Right lobe of liver (tissue), 4 donors: ENCODE measurements around the gene UHRF2.

ENCODE experiments used
- CTCF ChIP-seq, 4 donors: fragments of 200-600 bp in 3 of 4; fragments of 450-650 bp in 1 of 4; IDR thresholded peaks; one replicate each; pipeline versions ENCODE4 v1.5.1 to v1.8.0; 2016 to 2022; ENCODE audit warnings: antibody characterized with exemption in 4 of 4, mild to moderate bottlenecking in 2 of 4
- POLR2A ChIP-seq: fragments of 450-650 bp; IDR thresholded peaks from one replicate; pipeline ENCODE4 v1.6.1; 2017; ENCODE audit warnings: antibody characterized with exemption, mild to moderate bottlenecking
- donor health status: DM: no; HTN: no; CAD: no.
- donor health status: DM: no; HTN: no; CAD: no.
- donor health status: DM: no; HTN: yes; CAD: no.

GRCh38 chr9:6450641-6451375 lies 37.8 kb downstream of the UHRF2 start:
- TF ChIP-seq CTCF (IDR thresholded peaks at IDR 0.05) (no peak), POLR2A (no peak)
